NCI-H510A treated with DMSO at 0.1 percent for 48 hours (cell line): ENCODE measurements around the gene XKR7.

Source experiments
- DNase-seq: peaks from one replicate; lab custom pipeline; 2025; lab: John Stamatoyannopoulos, UW

The XKR7 gene

GRCh38 chr20:32045999-32046398 is 78.0 kb downstream of the XKR7 start:
- no peak for DNase-seq

- no peak for DNase-seq
These were observed 82.4 kb downstream of the XKR7 start for GRCh38 chr20:32050324-32050841.

- no peak for DNase-seq
These were observed 83.1 kb downstream of the XKR7 start for GRCh38 chr20:32050851-32051556.

- no peak for DNase-seq
These were observed 83.8 kb downstream of the XKR7 start for GRCh38 chr20:32051720-32052089.

- DNase-seq, result no peak
These were observed 84.3 kb downstream of the XKR7 start, which contains the start of gene HCK for GRCh38 chr20:32052090-32052777. HCK (plus strand) TSS chr20:32052242.

- peak; percentile 17 for DNase-seq
These were observed 84.9 kb downstream of the XKR7 start for GRCh38 chr20:32052778-32053362.
